Brain pericyte (primary cell): ENCODE measurements around the gene ATP7A.
"Not testable (repeated sequence)": the region's sequence is repeated elsewhere in the genome, so short reads cannot be mapped to it uniquely, and the experiment has no call there.

Experiments
- DNase-seq: peaks from one replicate; pipeline ENCODE4 v3.0.0-alpha.2; 2012; ENCODE audit warnings: low read depth, low spot score

The ATP7A gene

GRCh38 chrX:77910108-77910840 is at the start of gene ATP7A:
ATP7A (plus strand) TSS chrX:77910693; CDS start chrX:77971642, 60,949 bp downstream.
- DNase-seq = peak; percentile 52

- no peak for DNase-seq
Measured at GRCh38 chrX:77875372-77875771, 35.1 kb upstream of the ATP7A start.

GRCh38 chrX:77881418-77881817 is 29.1 kb upstream of the ATP7A start:
- DNase-seq = not testable (repeated sequence)

GRCh38 chrX:77892887-77893286 is 17.6 kb upstream of the ATP7A start:
- no peak for DNase-seq

- DNase-seq = no peak
Measured at GRCh38 chrX:77893713-77894112, 16.8 kb upstream of the ATP7A start.

GRCh38 chrX:77894921-77895886 is 15.3 kb upstream of the ATP7A start, which contains the start of gene MAGT1:
MAGT1 (minus strand) TSS chrX:77895435; CDS start chrX:77895410, 25 bp downstream.
- peak; percentile 90 for DNase-seq

GRCh38 chrX:77899081-77899828 is 11.2 kb upstream of the ATP7A start, which contains the start of gene COX7B:
COX7B (plus strand) TSS chrX:77899468; CDS start chrX:77899554, 86 bp downstream.
- DNase-seq = peak; percentile 88

- no peak for DNase-seq
Measured at GRCh38 chrX:77900688-77901087, 9.8 kb upstream of the ATP7A start.

GRCh38 chrX:77901506-77901905 is 9.0 kb upstream of the ATP7A start:
- no peak for DNase-seq

GRCh38 chrX:77917294-77917933 is 6.9 kb downstream of the ATP7A start:
- DNase-seq = no peak

- no peak for DNase-seq
Measured at GRCh38 chrX:77918568-77918967, 8.1 kb downstream of the ATP7A start.

GRCh38 chrX:77919370-77919769 is 8.9 kb downstream of the ATP7A start:
- DNase-seq = not testable (repeated sequence)

GRCh38 chrX:77922787-77923186 is 12.3 kb downstream of the ATP7A start:
- no peak for DNase-seq

GRCh38 chrX:77924320-77924859 is 13.9 kb downstream of the ATP7A start:
- DNase-seq = no peak

- no peak for DNase-seq
Measured at GRCh38 chrX:77925764-77926163, 15.3 kb downstream of the ATP7A start.

GRCh38 chrX:77930581-77930980 is 20.1 kb downstream of the ATP7A start:
- DNase-seq = no peak

GRCh38 chrX:77935886-77936285 is 25.4 kb downstream of the ATP7A start:
- no peak for DNase-seq

- DNase-seq = no peak
Measured at GRCh38 chrX:77936299-77936698, 25.8 kb downstream of the ATP7A start.

- no peak for DNase-seq
Measured at GRCh38 chrX:77937291-77937690, 26.8 kb downstream of the ATP7A start.

GRCh38 chrX:77938083-77938680 is 27.7 kb downstream of the ATP7A start:
- no peak for DNase-seq
